ENCODE results near the gene AKAP13.
A peak's percentile ranks its signal among the peaks of the same experiment; 100 is the strongest.

Gene AKAP13

DNA sequence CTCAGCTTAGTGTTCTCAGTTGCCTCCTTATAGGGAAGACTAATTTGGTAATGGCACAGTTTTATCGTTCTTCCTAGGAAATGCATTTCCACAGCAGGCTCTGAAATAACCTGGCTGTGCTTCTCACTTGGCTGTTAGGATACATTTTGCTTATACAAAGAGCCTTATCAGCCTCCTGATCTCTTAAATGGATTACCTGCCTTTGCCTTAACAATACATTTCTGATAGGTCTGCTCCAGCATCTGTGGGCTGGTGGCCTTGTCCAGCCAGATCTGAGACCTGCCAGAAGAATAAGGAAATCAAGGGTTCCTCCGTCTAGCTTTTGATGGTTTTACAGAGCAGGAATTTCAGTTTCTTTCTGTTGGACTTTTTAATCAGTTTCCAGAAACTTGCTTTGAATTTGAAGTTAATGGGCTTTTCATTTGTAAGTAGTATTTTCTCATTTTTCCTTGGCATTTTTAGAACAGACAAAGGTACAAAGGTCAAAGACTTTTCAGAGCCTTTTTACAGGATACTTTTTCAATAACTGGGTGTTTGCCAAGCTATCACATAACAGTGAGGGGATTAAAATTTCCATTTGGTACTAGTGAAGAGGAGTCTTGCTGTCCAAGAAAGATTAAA lies 116.3 kb downstream of the AKAP13 start:
- DNase-seq (ENCODE audit: low read depth in 2 of 2): no peak

DNA sequence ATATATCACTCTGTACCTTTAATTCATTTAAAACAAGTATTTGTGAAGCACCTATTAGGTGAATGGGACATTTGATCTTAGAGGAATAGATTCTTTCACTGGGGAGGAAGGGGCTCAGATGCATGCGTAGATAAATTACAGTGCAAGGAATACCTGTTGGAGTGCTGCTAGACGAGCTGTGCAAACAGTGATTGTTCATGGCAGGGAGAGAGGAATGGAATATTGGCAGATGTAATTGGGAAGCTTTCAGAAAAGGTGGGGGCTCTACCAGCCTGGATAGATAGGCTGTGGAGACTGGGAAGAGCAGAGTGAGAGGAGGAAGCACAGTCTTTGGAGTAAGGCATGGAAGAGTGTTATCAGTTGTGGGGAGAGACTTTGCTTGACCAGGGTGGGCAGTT lies 116.8 kb downstream of the AKAP13 start:
- DNase-seq (ENCODE audit: low read depth in 2 of 2): no peak

- no peak for DNase-seq (ENCODE audit: low read depth in 2 of 2)
Measured at GRCh38 chr15:85498471-85498870, 118.1 kb downstream of the AKAP13 start.

DNA sequence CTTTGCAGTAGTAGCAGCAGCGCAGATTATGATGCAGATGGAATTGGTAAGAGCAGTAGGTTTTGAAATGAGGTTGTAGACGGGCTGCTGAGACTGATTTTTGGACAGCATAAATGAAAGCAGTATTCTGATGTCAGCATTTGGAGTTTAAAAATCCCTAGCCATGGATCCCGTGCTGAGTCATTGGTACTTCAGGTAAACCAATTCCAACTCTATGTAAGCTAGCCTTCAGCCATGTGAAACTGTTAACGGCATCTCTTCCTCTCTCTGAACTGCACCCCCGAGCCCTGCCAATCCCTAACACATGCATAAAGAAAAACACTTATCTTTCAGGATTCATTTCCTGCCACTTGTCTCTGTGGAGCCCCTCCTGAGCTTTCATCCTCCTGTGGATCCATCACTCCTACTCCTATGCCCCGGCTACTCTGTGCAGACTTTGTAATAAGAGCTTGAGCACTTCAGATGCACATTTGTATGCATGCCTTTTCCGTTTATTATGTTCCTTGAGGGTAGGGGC lies 119.0 kb downstream of the AKAP13 start:
- DNase-seq (ENCODE audit: low read depth in 2 of 2): no peak

- no peak for DNase-seq (ENCODE audit: low read depth in 2 of 2)
Measured at GRCh38 chr15:85500060-85500708, 119.8 kb downstream of the AKAP13 start.

DNA sequence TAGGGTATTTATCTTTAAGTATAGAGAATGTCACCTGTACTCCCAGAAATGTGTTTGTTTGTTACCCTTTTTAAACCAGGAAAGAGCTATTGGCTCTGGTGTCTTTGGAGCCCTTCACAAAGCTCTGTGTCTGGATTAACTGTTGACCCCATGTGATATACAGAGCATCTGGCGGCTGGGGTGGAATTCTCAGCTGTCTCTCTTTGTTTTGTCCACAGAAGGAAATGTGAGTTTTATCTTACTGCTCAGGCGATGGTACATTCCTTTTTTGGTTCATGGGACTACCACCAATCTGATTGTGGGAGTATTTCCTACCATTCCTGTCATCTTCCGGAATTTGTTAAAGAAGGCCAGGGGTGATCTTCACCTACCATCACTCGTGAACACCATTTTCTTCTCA lies 120.3 kb downstream of the AKAP13 start:
- DNase-seq (ENCODE audit: low read depth in 2 of 2): no peak

DNA sequence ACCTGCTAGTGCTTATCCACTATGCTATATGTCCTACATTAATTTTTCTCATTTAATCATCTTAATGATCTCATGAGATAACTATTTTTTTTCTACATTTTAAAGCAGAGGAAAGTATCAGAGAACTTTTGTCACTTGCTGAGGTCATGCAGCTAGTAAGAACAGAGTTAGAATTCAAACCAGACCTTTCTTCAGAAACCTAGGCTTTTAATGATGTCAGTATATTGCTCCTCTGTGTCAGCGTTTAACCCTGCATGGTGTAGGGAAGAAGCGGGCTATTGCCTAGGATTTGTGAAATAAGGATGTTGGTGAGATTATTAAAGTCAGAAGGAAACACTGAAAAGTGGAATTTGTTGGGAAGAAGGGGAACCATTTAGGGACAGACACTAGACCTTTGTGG lies 121.2 kb downstream of the AKAP13 start:
- no peak for DNase-seq (ENCODE audit: low read depth in 2 of 2)

DNA sequence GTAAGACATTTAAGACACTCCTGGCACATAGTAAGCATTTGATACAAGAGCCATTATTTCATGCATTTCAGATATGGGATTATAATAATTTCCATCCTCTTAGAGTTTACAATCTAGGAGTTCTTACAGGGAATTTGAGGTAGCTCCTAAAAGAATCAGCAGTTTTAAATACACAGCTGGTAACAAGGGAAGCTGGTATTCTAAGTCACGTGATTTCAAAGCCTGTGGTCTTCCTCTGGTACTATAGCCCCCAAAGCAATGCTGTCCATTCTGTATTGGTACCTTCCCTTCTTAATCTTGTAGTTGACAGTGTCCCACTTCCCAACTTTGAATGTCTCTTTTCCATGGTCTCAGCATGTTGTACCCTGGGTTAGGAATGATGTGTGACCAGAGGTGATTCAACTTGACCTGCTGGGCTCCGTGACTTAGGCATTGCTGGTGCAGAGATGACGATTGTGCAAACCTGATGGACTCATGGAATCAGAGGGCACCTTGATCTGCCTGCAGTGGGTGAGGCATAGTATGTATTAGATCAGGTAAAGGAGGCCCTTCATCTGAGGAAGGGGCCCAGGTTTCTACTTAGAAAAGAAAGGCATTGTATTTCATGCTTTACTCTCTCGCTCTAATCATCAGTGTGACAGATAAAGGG lies 122.9 kb downstream of the AKAP13 start:
- no peak for DNase-seq (ENCODE audit: low read depth in 2 of 2)

GRCh38 chr15:85504749-85505676 lies 124.6 kb downstream of the AKAP13 start:
- peak in 1 of 2 donors; percentile 33 for DNase-seq (ENCODE audit: low read depth in 2 of 2)

- DNase-seq (ENCODE audit: low read depth in 2 of 2): no peak
Measured at GRCh38 chr15:85507114-85507513, 126.7 kb downstream of the AKAP13 start.

DNA sequence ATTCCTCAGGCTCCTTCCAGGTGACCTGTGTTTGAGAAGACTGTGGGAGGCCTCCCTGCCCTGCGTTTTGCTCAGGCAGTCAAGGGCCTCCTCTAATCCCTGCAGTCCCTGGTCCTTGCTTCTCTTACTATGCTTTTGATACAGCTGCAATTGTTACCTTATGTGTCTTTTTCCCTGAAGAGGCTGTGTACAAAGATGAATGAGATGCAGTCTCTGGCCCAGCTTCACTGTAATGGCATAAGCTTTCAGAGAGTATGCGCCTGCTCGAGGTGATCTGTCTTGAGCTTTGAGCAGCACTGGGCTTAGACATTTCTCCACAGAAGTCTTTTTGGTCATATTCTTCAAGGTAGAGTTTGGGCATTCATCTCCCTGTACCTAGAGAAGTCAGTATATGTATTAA lies 129.6 kb downstream of the AKAP13 start:
- no peak for DNase-seq (ENCODE audit: low read depth in 2 of 2)

GRCh38 chr15:85514413-85514812 lies 134.0 kb downstream of the AKAP13 start:
- DNase-seq (ENCODE audit: low read depth in 2 of 2): no peak

- DNase-seq (ENCODE audit: low read depth in 2 of 2): no peak
Measured at GRCh38 chr15:85515212-85515611, 134.8 kb downstream of the AKAP13 start.

GRCh38 chr15:85517086-85517485 lies 136.7 kb downstream of the AKAP13 start:
- no peak for DNase-seq (ENCODE audit: low read depth in 2 of 2)

DNA sequence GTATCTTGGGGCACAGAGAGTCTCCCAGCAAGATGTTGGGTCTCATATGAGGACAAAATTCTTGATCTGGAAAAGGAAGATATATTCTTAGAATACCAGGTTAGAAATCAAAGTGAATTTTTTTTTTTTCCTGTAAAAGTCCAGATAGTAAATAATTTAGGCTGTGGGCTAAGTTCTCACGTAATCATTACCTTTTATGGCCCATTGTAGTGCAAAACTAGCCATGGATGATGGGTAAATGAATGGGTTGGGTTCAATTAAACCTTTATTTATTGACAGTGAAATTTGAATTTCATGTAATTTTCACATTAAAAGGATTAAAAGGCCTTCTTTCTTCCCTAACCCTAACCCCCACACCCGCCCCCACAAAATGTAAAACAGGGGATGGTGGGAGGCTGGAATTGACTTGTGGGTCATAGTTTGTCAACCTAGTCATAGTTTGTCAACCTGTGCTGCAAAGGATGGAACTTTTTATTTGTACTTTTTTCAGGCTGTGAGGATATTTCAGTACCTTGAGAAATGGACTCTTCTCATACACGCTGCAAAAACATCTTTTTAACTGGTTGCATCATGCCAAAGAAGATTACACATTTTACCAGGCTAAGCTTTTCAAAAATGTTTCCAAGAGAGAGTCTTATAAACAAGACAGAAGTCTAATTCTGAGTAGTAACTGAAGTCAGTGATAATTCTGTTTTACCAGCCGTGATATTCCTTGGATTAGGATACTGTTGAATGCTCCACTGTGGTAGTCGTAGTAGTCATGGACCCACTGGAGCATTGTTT lies 138.8 kb downstream of the AKAP13 start:
- no peak for DNase-seq (ENCODE audit: low read depth in 2 of 2)

- DNase-seq (ENCODE audit: low read depth in 2 of 2): no peak
Measured at GRCh38 chr15:85520650-85521049, 140.2 kb downstream of the AKAP13 start.

DNA sequence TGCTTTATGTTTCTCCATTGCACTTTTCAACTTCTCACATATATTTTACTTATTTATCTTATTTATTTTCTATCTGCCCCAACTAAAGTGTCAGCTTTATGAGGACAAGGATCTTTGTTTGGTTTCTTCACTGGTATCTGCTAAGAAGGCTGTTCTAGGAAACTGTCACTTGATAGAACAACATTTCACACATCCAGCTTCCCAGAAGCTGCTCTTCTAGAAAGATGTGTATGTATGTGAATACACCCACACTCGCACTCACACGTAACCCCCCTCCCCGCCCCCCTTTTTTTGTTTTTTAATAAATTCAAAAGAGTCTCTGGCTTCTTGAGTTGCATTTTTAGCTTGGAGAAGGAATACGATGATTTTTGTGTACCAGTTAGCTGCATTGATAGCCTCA lies 143.1 kb downstream of the AKAP13 start:
- DNase-seq (ENCODE audit: low read depth in 2 of 2): no peak

GRCh38 chr15:85525755-85526154 lies 145.4 kb downstream of the AKAP13 start:
- DNase-seq (ENCODE audit: low read depth in 2 of 2): no peak

- no peak for DNase-seq (ENCODE audit: low read depth in 2 of 2)
Measured at GRCh38 chr15:85527895-85528294, 147.5 kb downstream of the AKAP13 start.

DNA sequence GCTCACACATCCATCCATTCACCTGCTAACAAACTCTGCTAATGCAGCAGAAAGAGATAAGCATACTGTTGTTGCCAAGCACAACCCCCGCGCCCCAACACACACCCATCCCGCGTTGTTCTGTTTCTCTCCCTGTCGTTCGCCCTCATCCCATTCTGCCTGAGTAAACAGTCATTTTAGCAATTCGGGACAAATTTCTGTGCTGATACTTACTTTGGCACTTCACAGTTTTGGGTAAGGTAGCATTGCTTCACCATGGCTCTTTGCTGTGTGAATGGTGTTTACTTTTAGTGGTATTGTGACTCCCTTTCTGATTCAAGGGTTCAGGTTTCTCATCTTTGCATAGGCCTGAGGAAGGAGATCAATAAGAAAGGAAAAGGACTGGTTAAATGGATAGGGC lies 149.7 kb downstream of the AKAP13 start:
- no peak for DNase-seq (ENCODE audit: low read depth in 2 of 2)

GRCh38 chr15:85531083-85531482 lies 150.7 kb downstream of the AKAP13 start:
- no peak for DNase-seq (ENCODE audit: low read depth in 2 of 2)
